K562 (cell line): Measurements from ENCODE around the gene COPS8. TPM values are rescaled to one million over a fixed set of nuclear protein-coding genes. Genes with fewer than 3 reads are reported as not detected.

Source experiments
- ATAC-seq: fragments of 200-7000 bp; cut with Tn5 transposase; 3 replicates; pipeline ENCODE4 v1.9.1; 2020; ENCODE audit warnings: moderate library complexity
- BruUV-seq: library from RNA; stranded (reverse); fragments of 400-500 nt; replicated peaks from 2 replicates; lab custom pipeline; 2021; lab: Mats Ljungman, UMichigan
- CTCF ChIA-PET: fragments of 300-600 bp; formaldehyde crosslinking; extraction: SDS; loops from one replicate; lab custom pipeline; 2021; ENCODE audit warnings: low intra/inter-chr PET ratio; lab: Yijun Ruan, JAX
- POLR2A ChIA-PET: fragments of 300-600, 350-650 bp; sonication (Branson Sonifier 250); formaldehyde crosslinking; extraction: SDS; loops from one replicate; lab custom pipeline; 2021; ENCODE audit warnings: antibody characterized with exemption, inconsistent platforms; lab: Yijun Ruan, JAX
- DNase-seq, 4 experiments: peaks; one replicate each; pipeline versions ENCODE4 v3.0.0 to v3.0.0-alpha.2; 2011 to 2018; ENCODE audit warnings: low spot score in 3 of 4, mixed read lengths in 3 of 4; ENCODE audit errors: extremely low read depth in 1 of 4
- FAIRE-seq: peaks from 2 replicates; lab custom pipeline; 2011; peaks lifted over from hg19 to GRCh38; lab: Jason Lieb, UNC
- H2AFZ ChIP-seq: 2 replicates; pipeline ENCODE4 v1.6.0; 2011; ENCODE audit warnings: low read depth, low read length, control low read depth, inconsistent platforms
- H3K27ac ChIP-seq: fragments of 200-600 bp; 3 replicates; pipeline ENCODE4 v1.8.0; 2011; ENCODE audit warnings: low read depth, mild to moderate bottlenecking, control low read depth, inconsistent platforms, low read length, moderate library complexity, mixed read lengths; ENCODE audit errors: extremely low read depth
- H3K27me3 ChIP-seq, 2 experiments: fragments of 300-600 bp in 1 of 2; 2 replicates in 1 of 2; 3 replicates in 1 of 2; pipeline versions ENCODE4 v1.6.0 to v1.8.0; 2011; ENCODE audit warnings: inconsistent platforms in 2 of 2, low read length in 2 of 2, mild to moderate bottlenecking in 1 of 2, mixed read lengths in 1 of 2, moderate library complexity in 1 of 2; ENCODE audit not compliant: control insufficient read depth in 2 of 2, insufficient read depth in 2 of 2
- H3K36me3 ChIP-seq: fragments of 300-600 bp; 3 replicates; pipeline ENCODE4 v1.8.0; 2011; ENCODE audit warnings: mild to moderate bottlenecking, low read length, inconsistent platforms; ENCODE audit not compliant: control insufficient read depth, insufficient read depth
- H3K4me1 ChIP-seq, 2 experiments: fragments of 200-600 bp in 1 of 2; replicated peaks in 1 of 2; 2 replicates in 1 of 2; 3 replicates in 1 of 2; pipeline versions ENCODE4 v1.5.1 to v1.8.0; 2011; ENCODE audit warnings: inconsistent platforms in 2 of 2, low read length in 2 of 2, mild to moderate bottlenecking in 1 of 2, mixed read lengths in 1 of 2, moderate library complexity in 1 of 2; ENCODE audit not compliant: control insufficient read depth in 2 of 2, insufficient read depth in 2 of 2
- H3K4me2 ChIP-seq: 2 replicates; pipeline ENCODE4 v1.6.1; 2011; ENCODE audit warnings: low read length, control low read depth, inconsistent platforms, mixed read lengths; ENCODE audit not compliant: insufficient read depth
- H3K4me3 ChIP-seq: fragments of 200-600 bp; sonication (generic), shearing (Covaris generic); 2 replicates; pipeline ENCODE4 v1.5.1; 2016; ENCODE audit warnings: control low read depth, inconsistent platforms
- H3K79me2 ChIP-seq: fragments of 200-600 bp; 3 replicates; pipeline ENCODE4 v1.8.0; 2011; ENCODE audit warnings: low read length, inconsistent platforms; ENCODE audit not compliant: control insufficient read depth, insufficient read depth
- H3K9ac ChIP-seq, 2 experiments: 2 replicates each; pipeline versions ENCODE4 v1.6.0 to v1.6.1; 2011; ENCODE audit warnings: low read depth in 2 of 2, low read length in 2 of 2, control low read depth in 1 of 2, inconsistent platforms in 1 of 2, mild to moderate bottlenecking in 1 of 2, mixed read lengths in 1 of 2; ENCODE audit not compliant: insufficient read depth in 1 of 2
- H3K9me1 ChIP-seq: one replicate; pipeline ENCODE4 v1.6.0; 2011; ENCODE audit warnings: inconsistent platforms, mild to moderate bottlenecking, low read length, moderate library complexity; ENCODE audit not compliant: control insufficient read depth, insufficient read depth
- H3K9me3 ChIP-seq: replicated peaks from 2 replicates; pipeline ENCODE4 v1.5.1; 2011; ENCODE audit warnings: low read depth, low read length, inconsistent platforms; ENCODE audit not compliant: control insufficient read depth, insufficient read depth
- H4K20me1 ChIP-seq: replicated peaks from 2 replicates; pipeline ENCODE4 v1.6.1; 2011; ENCODE audit warnings: low read length, inconsistent platforms, mixed read lengths; ENCODE audit not compliant: control insufficient read depth, insufficient read depth
- DNMT1 ChIP-seq: fragments of 450-650 bp; IDR thresholded peaks from 2 replicates; pipeline ENCODE4 v1.6.1; 2016; ENCODE audit warnings: antibody characterized with exemption, mild to moderate bottlenecking
- FOXP1 ChIP-seq: sonication (generic); formaldehyde crosslinking; IDR thresholded peaks from 2 replicates; pipeline ENCODE4 v1.8.0; 2022; ENCODE audit warnings: mild to moderate bottlenecking, missing genetic modification reagents
- GATAD2B ChIP-seq: fragments of 450-650 bp; IDR thresholded peaks from 2 replicates; pipeline ENCODE4 v1.6.1; 2017; ENCODE audit warnings: mild to moderate bottlenecking, borderline replicate concordance
- LCOR ChIP-seq: sonication (generic); formaldehyde crosslinking; IDR thresholded peaks from 2 replicates; pipeline ENCODE4 v1.8.0; 2022; ENCODE audit warnings: mild to moderate bottlenecking, missing genetic modification reagents
- NFXL1 ChIP-seq: fragments of 450-650 bp; formaldehyde crosslinking; IDR thresholded peaks from 2 replicates; pipeline ENCODE4 v1.4.0; 2021; ENCODE audit warnings: mild to moderate bottlenecking
- PCBP2 ChIP-seq: fragments of 200-400 bp; formaldehyde crosslinking; IDR thresholded peaks from 2 replicates; pipeline ENCODE4 v1.6.1; 2018; ENCODE audit warnings: low read length, low read depth, mild to moderate bottlenecking, moderate library complexity; ENCODE audit not compliant: poor library complexity, severe bottlenecking
- POLR2A ChIP-seq: fragments of 450-650 bp; conservative IDR thresholded peaks from 2 replicates; pipeline ENCODE4 v1.6.1; 2016
- RB1 ChIP-seq: fragments of 450-650 bp; IDR thresholded peaks from 2 replicates; pipeline ENCODE4 v1.6.1; 2017; ENCODE audit warnings: low read depth, mild to moderate bottlenecking
- SNRNP70 ChIP-seq: fragments of 200-400 bp; formaldehyde crosslinking; optimal IDR thresholded peaks from 2 replicates; pipeline ENCODE3; 2017; ENCODE audit warnings: low read depth, low read length
- YBX1 ChIP-seq: fragments of 450-650 bp; IDR thresholded peaks from 2 replicates; pipeline ENCODE4 v1.7.1; 2016; ENCODE audit warnings: mild to moderate bottlenecking
- ZNF707 ChIP-seq: fragments of 250-450 bp; sonication (Bioruptor Pico); conservative IDR thresholded peaks from 2 replicates; pipeline ENCODE4 v1.8.0; 2022; ENCODE audit warnings: inconsistent platforms, mild to moderate bottlenecking, moderate library complexity
- WGBS: fragments of 100-300 bp; shearing (Covaris generic); methylation state at CpG from one replicate; pipeline ENCODE4 v1.1.6; 2016; ENCODE audit warnings: low coverage, mixed read lengths; ENCODE audit not compliant: insufficient coverage; ENCODE audit errors: missing lambda C conversion rate; 5-methylcytosine and 5-hydroxymethylcytosine counted together
- in situ Hi-C: fragments of 300-500 bp; cut with MboI; formaldehyde crosslinking; loops from 4 replicates; pipeline ENCODE4 v1.15.0; 2018; ENCODE audit warnings: inconsistent platforms, mixed read lengths
- intact Hi-C: fragments of 100-400 bp; cut with micrococcal nuclease; formaldehyde crosslinking; loops from 2 replicates; pipeline ENCODE4 v1.14.2; 2022
- polyA plus RNA-seq, 8 experiments: library from polyadenylated mRNA; depleted of rRNA in 4 of 8; stranded (reverse) in 5 of 8; unstranded in 3 of 8; fragments of >200 nt; fragmentation: Nextera tagmentation in 2 of 8; fragmentation: Illumina TruSeq in 1 of 8; extraction: Ambion mirVana in 2 of 8; extraction: Trizol in 1 of 8; gene quantifications; 2 replicates each; pipeline versions ENCODE4 v1.2.1 to v1.2.3, GENCODE V29; 2011 to 2014; ENCODE audit warnings: inconsistent platforms in 1 of 8, missing spikeins in 1 of 8
- total RNA-seq, 7 experiments: library from RNA; depleted of rRNA in 6 of 7; stranded (reverse); fragments of >200 nt in 6 of 7; fragmentation: Illumina TruSeq in 2 of 7; extraction: Trizol in 2 of 7; gene quantifications; 2 replicates each; pipeline versions ENCODE4 v1.2.1 to v1.2.3, GENCODE V29; 2011 to 2021; ENCODE audit warnings: low replicate concordance in 1 of 7
- TF ChIP-seq, protein P1 (sequence below): fragments of 250-450 bp; sonication (Bioruptor Pico); IDR thresholded peaks from 2 replicates; pipeline ENCODE4 v1.5.0; 2022; ENCODE audit warnings: mild to moderate bottlenecking

COPS8 gene
- total and polyA plus RNA-seq, 9 of the 15 experiments (the other 6 are each of a cell fraction or from before 2014, with no cell fraction given) = 28.2 to 97.3 (median 58.9) TPM

- 0% methylated on average over 9 of the region's 9 CpGs for WGBS
- no peak overlapping the region for H3K4me2 ChIP-seq
- H3K27ac ChIP-seq = no peak overlapping the region
- no peaks in the 10 kb centered on the region for H3K36me3 ChIP-seq
- no peaks in the 10 kb centered on the region for H3K9me3 ChIP-seq
- TF ChIP-seq SNRNP70 (no peak), DNMT1 (no peak), GATAD2B (no peak), POLR2A (no peak), NFXL1 (no peak), PCBP2 (no peak), FOXP1 (CRISPR knock-in tag) (no peak), ZNF707 (CRISPR knock-in tag) (no peak), LCOR (CRISPR knock-in tag) (no peak), YBX1 (no peak), RB1 (no peak)
- TF ChIP-seq, protein P1, sequence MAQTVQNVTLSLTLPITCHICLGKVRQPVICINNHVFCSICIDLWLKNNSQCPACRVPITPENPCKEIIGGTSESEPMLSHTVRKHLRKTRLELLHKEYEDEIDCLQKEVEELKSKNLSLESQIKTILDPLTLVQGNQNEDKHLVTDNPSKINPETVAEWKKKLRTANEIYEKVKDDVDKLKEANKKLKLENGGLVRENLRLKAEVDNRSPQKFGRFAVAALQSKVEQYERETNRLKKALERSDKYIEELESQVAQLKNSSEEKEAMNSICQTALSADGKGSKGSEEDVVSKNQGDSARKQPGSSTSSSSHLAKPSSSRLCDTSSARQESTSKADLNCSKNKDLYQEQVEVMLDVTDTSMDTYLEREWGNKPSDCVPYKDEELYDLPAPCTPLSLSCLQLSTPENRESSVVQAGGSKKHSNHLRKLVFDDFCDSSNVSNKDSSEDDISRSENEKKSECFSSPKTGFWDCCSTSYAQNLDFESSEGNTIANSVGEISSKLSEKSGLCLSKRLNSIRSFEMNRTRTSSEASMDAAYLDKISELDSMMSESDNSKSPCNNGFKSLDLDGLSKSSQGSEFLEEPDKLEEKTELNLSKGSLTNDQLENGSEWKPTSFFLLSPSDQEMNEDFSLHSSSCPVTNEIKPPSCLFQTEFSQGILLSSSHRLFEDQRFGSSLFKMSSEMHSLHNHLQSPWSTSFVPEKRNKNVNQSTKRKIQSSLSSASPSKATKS (CRISPR knock-in tag) = no peak
- DNase-seq (no peak), ATAC-seq (no peak), FAIRE-seq (no peak)
- no peak overlapping the region for H3K9ac ChIP-seq
- H3K9me1 ChIP-seq = no peaks in the 10 kb centered on the region
- intact Hi-C loops (no loop called here), in situ Hi-C loops (loop anchor here (10.0 to 25.0 kb wide), 2 partner anchors 543 to 711 kb away; a partner anchor contains a TSS)
- no peak overlapping the region for H2AFZ ChIP-seq
- no peaks in the 10 kb centered on the region for H3K4me1 ChIP-seq
- POLR2A ChIA-PET = interaction anchor here (0.6 kb wide), 1 partner anchor 772 kb away, joined by 3 read pairs; no protein-coding TSS in a partner anchor
- 0 out of 2 replicates have a peak, but pooled peaks cover 5% of the 10 kb centered on the region for H4K20me1 ChIP-seq
- CTCF ChIA-PET = no interaction called here
- H3K79me2 ChIP-seq = no peaks in the 10 kb centered on the region
- BruUV-seq = no TSS peak
- H3K4me3 ChIP-seq = no peak overlapping the region
- peaks cover 0 to 32% of the 10 kb centered on the region in 2 experiments; a peak in 3 of 5 replicates for H3K27me3 ChIP-seq
These were observed 30.1 kb upstream of the COPS8 start for GRCh38 chr2:237055386-237056100.
